LNCAP (cell line): ENCODE results near the gene SLC35F3.

Source experiments
- TF ChIP-seq, protein P1 (sequence below): fragments of 450-650 bp; IDR thresholded peaks from 2 replicates; pipeline ENCODE4 v1.5.1; 2017; ENCODE audit warnings: mild to moderate bottlenecking

SLC35F3 gene

GRCh38 chr1:233972951-233973635 is 68.6 kb downstream of the SLC35F3 start:
- TF ChIP-seq, protein P1, sequence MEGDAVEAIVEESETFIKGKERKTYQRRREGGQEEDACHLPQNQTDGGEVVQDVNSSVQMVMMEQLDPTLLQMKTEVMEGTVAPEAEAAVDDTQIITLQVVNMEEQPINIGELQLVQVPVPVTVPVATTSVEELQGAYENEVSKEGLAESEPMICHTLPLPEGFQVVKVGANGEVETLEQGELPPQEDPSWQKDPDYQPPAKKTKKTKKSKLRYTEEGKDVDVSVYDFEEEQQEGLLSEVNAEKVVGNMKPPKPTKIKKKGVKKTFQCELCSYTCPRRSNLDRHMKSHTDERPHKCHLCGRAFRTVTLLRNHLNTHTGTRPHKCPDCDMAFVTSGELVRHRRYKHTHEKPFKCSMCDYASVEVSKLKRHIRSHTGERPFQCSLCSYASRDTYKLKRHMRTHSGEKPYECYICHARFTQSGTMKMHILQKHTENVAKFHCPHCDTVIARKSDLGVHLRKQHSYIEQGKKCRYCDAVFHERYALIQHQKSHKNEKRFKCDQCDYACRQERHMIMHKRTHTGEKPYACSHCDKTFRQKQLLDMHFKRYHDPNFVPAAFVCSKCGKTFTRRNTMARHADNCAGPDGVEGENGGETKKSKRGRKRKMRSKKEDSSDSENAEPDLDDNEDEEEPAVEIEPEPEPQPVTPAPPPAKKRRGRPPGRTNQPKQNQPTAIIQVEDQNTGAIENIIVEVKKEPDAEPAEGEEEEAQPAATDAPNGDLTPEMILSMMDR: no peak

- TF ChIP-seq, protein P1: no peak
These were observed 71.0 kb downstream of the SLC35F3 start for GRCh38 chr1:233975486-233975885.

- TF ChIP-seq, protein P1: no peak
These were observed 76.7 kb downstream of the SLC35F3 start for GRCh38 chr1:233981042-233981675.

DNA sequence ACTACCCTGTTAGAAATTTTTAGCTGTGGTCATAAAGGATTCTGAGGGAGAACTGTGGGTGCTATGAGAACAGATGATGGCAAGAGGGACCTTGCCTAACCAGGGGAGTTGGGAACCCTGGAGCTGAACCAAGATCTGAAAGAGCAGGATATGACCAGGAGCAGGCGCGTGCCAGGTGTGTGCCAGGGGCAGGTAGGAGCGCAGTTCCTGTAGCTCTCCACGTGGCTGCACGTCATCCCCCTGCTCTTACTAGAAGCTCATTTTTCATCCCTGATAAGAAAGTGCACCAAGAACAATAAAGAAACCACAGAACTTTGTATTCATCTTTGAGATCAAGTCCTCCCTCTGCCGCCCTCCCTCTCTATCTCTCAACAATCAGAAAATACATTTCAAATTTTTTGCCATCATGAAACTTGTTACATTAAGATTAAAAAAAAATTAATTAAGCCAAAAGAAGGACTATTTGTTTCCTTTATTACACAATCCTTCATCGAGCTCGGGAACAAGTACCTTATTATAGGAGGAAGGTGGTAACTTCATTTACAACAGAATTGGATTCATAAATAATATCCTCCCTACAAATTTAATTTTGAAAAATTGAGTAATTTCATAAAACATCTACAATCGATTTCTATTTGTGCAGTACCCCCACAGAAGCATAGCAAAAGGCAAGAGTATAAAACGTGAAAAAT is 78.5 kb downstream of the SLC35F3 start:
- TF ChIP-seq, protein P1: no peak

DNA sequence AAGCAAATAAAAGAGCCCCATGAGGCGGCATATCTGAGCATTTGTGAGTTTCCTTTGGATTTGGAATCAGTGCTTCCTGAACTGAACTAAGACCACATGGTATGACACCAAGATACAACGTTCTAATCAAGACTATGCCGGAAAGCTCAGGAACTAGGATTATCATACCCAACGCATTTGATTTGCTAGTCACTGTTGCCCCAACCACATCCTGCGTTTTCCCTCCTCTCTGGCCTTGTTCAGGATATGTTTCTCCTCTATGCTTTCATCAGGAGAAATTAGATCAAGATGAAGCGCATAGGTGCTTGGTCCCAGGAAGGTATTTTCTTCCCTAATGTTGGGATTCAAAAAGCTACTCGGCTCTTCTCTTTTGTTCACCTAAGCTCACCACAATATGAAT is 79.3 kb downstream of the SLC35F3 start:
- TF ChIP-seq, protein P1: no peak

GRCh38 chr1:233988963-233989696 is 84.7 kb downstream of the SLC35F3 start:
- TF ChIP-seq, protein P1: no peak

- TF ChIP-seq, protein P1: no peak
These were observed 86.0 kb downstream of the SLC35F3 start for GRCh38 chr1:233990486-233990885.
